HCEC 1CT (cell line): ENCODE measurements around the gene SLC12A4.
"Not testable (repeated sequence)": the region's sequence is repeated elsewhere in the genome, so short reads cannot be mapped to it uniquely, and the experiment has no call there.

Experiments used
- DNase-seq: peaks from one replicate; pipeline ENCODE4 v3.0.0-alpha.2; 2017

SLC12A4 gene

GRCh38 chr16:67924140-67924906 is 44.1 kb downstream of the SLC12A4 start:
- DNase-seq = no peak

DNA sequence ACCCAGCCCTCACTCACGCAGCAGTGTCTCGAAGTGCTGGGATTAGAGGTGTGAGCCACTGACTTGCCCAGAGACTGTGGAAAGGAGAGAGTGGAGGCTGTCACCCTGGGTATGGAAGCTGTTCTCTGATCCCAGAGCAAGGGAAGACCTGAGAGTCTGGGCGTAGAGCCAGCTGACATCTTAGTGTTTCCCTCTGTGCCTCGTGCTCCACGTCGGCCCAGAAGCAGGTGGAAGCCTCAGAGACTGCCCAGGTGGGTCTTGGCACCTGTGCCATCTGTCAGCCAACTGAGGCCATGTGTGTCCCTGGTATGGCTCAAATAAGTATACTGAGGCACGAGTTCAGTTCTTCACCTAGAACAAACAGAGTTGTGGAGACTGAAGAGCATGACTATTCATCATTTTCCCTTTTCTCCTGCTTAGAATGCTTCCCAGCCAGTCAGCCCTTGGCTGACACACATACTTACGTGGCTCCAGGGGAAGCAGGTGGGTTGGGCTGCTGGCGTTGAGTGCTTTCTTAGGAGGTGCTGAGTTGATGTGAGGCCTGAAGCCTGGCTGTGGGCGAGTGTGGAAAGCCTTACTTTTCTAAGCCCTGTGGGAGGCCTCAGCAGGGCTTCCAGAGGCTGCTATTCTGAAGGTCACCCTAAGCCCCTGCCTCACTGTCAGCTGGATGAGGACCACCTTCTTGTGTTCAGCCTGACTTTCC is 44.9 kb downstream of the SLC12A4 start:
- no peak for DNase-seq

- DNase-seq = no peak
Measured at GRCh38 chr16:67922740-67923139, 45.7 kb downstream of the SLC12A4 start.

GRCh38 chr16:67922221-67922620 is 46.2 kb downstream of the SLC12A4 start:
- DNase-seq = no peak

- no peak for DNase-seq
Measured at GRCh38 chr16:67919622-67920221, 48.7 kb downstream of the SLC12A4 start.

GRCh38 chr16:67917852-67918236 is 50.6 kb downstream of the SLC12A4 start:
- DNase-seq = peak; percentile 82

GRCh38 chr16:67917140-67917851 is 51.1 kb downstream of the SLC12A4 start:
- DNase-seq = no peak

DNA sequence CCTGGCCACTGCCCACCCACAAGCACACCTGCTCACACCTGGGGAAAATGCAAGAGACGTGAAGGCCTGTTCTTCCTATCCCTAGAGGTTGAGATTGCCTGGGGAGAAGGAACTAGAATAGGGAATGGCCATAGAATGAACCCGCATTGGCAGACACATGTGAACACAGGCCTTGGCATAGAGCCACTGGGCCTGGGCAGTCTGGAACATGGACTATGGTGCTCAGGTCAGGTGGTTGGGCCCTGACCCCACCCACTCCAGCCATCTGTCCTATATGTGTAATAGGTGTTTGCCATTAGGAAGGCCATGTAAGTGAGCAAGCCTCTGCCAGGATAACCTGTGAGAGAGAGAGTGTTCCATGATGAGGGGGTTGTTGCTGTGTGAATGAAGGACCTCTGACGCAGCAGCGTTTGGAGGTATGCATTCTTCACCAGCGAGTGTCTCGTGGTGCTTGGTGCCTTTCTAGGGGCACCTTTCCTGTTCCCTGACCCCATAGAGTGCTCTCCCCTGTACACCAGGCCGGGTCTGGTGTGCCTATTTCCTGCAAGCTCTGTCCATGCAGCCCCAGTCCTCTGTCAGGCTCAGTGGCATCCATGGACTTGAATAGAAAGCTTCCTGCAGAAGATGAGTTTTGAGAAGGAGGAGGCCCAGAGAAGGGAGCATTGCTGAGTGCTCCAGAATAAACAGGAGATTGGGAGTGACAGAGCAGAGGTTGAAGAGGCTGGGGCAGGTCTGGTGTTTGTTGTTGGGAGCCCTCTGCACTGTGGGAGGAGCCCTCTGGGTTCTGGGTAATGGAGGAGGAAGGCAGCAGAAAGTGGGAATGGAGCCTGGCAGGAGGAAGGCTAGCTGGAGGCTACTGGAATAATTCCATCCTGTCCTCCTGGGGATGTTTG is 52.4 kb downstream of the SLC12A4 start:
- DNase-seq = no peak

DNA sequence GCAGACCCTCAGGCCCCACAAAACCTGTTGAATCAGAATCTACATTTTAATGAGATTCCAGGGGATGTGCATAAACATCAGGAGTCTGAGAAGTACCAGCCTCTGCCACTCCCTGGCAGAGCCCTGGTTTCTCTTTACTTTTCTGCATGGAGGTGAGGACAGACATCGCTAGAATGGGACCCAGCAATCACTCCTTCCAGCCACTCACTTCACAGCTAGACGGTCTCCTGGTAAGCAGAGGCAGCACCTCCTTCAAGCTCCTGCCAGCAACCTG is 53.0 kb downstream of the SLC12A4 start:
- not testable (repeated sequence) for DNase-seq

DNA sequence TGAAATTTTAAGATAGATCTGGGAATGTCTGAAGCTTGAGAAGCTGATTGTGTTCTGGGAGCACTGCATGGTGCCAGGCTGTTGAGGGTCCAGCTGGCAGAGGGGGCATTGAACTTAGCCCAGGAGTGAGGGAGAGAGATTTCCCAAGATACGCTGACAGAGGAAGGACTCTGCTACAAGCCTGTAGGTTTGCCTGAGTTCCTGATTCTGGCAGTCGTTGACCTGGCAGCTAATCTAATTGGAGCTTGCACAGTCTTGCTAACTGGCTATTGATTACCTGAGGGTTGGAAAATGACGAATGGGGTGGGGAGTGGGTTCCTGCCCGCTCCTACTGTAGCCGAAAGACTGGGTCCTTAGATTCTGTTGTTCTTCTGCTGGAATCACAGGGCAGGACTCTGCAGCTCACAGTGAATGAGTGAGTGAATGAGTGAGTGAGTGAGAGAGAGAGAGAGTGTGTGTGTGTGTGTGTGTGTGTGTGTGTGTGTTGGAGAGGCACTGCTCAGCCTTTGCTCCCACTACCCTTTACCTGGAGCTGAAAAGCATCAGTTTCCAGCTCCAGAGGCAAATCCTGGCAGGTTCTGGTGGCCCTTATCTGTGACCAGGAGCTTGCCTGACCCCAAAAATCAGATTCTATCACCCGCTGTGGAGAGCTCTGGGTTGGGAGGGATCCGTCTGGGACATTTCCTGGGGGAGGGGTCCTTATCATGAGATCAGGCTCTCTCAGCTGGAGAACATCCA is 53.5 kb downstream of the SLC12A4 start:
- DNase-seq = no peak

- DNase-seq = no peak
Measured at GRCh38 chr16:67910158-67910557, 58.3 kb downstream of the SLC12A4 start.

- no peak for DNase-seq
Measured at GRCh38 chr16:67909056-67909742, 59.2 kb downstream of the SLC12A4 start.

DNA sequence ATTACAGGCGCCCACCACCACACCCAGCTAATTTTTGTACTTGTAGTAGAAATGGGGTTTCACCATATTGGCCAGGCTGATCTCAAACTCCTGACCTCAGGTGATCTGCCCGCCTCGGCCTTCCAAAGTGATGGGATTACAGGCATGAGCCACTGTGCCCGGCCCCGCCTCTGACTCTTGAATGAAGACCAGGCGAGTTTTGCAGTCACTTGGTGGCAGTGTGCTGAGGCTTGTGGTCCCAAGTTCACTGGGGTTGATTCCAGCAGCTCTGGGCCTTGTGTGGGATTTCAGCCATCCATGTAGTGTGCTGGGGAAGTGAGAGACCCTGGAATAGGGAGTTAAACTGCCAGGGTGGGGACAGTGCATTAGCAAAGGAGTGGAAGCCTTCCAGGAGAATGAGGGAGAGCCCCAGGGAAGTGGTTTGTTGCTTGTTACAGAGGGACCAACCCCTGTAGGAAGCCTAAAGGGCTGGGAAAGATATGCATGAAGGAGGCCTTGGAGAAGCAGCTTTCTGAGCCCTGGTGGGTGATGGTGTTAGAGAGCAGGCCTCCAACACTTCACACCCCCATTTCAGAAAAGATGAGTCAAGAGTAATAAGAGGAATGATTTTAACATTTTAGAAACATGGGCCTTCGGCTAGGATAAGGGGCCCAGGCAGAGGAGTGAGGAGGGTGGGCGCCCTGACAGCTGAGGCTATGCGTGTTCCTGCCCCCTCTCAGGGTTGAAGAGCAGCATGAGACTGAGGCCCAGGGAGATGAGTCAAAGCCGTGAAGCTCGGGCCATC is 60.8 kb downstream of the SLC12A4 start:
- no peak for DNase-seq

DNA sequence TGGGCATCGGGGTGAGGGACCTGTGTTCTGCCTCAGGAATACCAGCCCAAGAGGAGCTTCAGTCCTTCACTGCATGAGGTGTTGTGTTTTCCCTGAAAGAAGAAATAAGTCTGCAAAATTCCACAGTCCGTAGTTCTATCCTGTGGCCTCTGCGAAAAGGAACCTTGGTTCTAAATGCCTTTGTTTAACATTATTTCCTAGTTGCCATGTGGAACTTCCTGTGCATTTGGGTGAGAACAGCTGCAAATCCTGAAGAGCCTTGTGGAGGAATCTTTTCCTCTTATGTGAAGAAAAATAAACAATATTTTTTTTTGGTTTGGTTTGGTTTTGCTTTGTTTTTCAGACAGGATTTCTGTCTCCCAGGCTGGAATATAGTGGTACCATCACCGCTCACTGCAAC is 65.6 kb downstream of the SLC12A4 start:
- DNase-seq = no peak

DNA sequence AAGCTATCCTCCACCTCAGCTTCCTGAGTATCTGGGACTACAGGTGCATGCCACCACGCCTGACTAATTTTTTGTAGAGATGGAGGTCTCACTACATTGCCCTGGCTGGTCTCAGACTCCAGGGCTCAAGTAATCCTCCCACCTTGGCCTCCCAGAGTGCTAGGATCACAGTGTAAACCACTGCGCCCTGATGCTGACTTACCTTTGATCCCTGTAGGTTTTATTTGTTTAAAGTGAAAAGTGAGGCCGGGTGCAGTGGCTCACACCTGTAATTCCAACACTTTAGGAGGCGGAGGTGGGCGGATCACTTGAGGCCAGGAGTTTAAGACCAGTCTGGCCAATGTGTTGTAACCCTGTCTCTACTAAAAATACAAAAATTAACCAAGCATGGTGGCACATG is 66.7 kb downstream of the SLC12A4 start:
- DNase-seq = no peak

DNA sequence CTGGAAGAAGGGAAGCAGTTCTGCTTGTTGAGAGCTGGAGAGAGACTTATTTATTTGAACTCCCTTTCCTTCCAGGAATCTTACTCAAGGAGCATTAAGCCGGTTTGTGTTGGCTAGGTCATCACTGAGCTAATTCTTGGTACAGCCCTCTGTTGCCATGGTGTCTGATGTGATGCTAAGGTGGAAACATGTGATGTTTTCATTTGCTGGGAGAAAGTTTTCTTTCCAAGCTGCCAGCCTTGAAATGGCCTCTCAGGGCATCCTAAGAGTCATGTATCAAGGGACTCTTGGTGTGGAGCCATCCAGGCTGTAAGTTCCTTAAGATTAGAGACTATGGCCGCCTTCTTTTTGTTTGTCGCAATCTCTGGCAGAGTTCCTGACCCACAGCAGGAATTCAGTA is 71.2 kb downstream of the SLC12A4 start:
- no peak for DNase-seq

DNA sequence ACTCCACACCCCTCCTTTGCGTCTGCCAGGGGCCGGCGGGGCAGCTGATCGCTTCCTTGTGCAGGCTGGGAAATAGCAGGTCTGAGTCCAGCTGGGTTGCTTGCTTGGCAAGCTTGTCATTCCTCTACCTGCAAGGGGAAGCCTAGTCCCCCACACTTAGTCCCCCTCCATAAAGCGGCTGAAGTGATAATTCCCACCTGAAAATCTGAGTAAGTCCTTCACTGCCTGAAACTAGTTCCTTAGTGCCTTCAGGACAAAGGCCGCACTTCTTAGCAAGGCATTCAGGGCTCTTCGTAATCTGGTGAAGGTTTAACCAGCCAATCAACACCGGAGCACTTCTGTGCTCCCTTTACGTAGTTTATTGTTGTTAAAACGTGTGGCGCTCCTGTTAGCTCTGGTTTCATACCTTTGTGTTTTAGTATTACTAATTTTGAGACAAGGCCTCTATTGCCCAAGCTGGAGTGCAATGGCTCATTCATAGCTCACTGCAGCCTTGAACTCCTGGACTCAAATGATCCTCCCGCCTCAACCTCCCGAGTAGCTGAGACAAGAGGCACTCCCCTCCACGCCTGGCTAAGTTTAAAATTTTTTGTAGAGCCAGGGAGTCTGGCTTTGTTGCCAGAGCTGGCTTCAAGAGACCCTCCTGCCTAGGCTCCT is 74.6 kb downstream of the SLC12A4 start:
- DNase-seq = no peak
